Esophagus muscularis mucosa (tissue), 4 donors: ENCODE results near the gene C1orf167. TPM values are rescaled to one million over a fixed set of nuclear protein-coding genes. Genes with fewer than 3 reads are reported as not detected.

Experiments used
- DNase-seq: peaks from one replicate; pipeline ENCODE4 v3.0.0-alpha.2; 2017; ENCODE audit errors: extremely low spot score
- H3K27ac ChIP-seq, 4 donors: fragments of 200-600 bp; sonication (generic); replicated peaks in 1 of 4; 1 replicate in 3 of 4; 2 replicates in 1 of 4; pipeline ENCODE4 v1.5.1; 2016 to 2019; ENCODE audit warnings: mild to moderate bottlenecking in 1 of 4
- H3K27me3 ChIP-seq, 4 donors: fragments of 200-600 bp; sonication (generic); one replicate each; pipeline versions ENCODE4 v1.5.1 to v1.6.0; 2016 to 2019
- H3K36me3 ChIP-seq, 4 donors: fragments of 200-600 bp; sonication (generic); one replicate each; pipeline ENCODE4 v1.5.1; 2016 to 2019
- H3K4me1 ChIP-seq, 4 donors: fragments of 200-600 bp; sonication (generic); one replicate each; pipeline ENCODE4 v1.5.1; 2016 to 2019
- H3K4me3 ChIP-seq, 4 donors: fragments of 200-600 bp; sonication (generic); 1 replicate in 2 of 4; 2 replicates in 2 of 4; pipeline ENCODE4 v1.5.1; 2016 to 2019; ENCODE audit warnings: mild to moderate bottlenecking in 4 of 4, moderate library complexity in 1 of 4
- H3K9me3 ChIP-seq, 4 donors: fragments of 200-600 bp; sonication (generic); 1 replicate in 3 of 4; 2 replicates in 1 of 4; pipeline ENCODE4 v1.5.1; 2016 to 2019
- CTCF ChIP-seq, 3 experiments: fragments of 200-600 bp in 2 of 3; fragments of 450-650 bp in 1 of 3; sonication (generic) in 2 of 3; IDR thresholded peaks; one replicate each; pipeline ENCODE4 v1.5.1; 2017 to 2019; ENCODE audit warnings: antibody characterized with exemption in 3 of 3, mild to moderate bottlenecking in 2 of 3, moderate library complexity in 1 of 3
- EP300 ChIP-seq: sonication (generic); formaldehyde crosslinking; IDR thresholded peaks from one replicate; pipeline ENCODE4 v1.6.1; 2017; ENCODE audit warnings: antibody characterized with exemption
- POLR2A ChIP-seq: fragments of 450-650 bp; IDR thresholded peaks from one replicate; pipeline ENCODE4 v1.6.1; 2017; ENCODE audit warnings: antibody characterized with exemption, moderate library complexity, mild to moderate bottlenecking, low read depth
- POLR2AphosphoS5 ChIP-seq, 2 donors: sonication (generic); formaldehyde crosslinking; IDR thresholded peaks; one replicate each; pipeline ENCODE4 v1.6.1; 2017; ENCODE audit warnings: antibody characterized with exemption in 2 of 2
- WGBS: methylation state at CpG from one replicate; pipeline ENCODE4 v1.1.5; 2018; 5-methylcytosine and 5-hydroxymethylcytosine counted together
- intact Hi-C: fragments of 100-400 bp; cut with DNase I; formaldehyde crosslinking; loops from one replicate; pipeline ENCODE4 v1.15.1; 2023
- total RNA-seq, 4 donors: library from RNA; depleted of rRNA; stranded (reverse); fragments of >200 nt; gene quantifications; one replicate each; pipeline versions ENCODE4 v1.1.0 to v1.2.1, GENCODE V29; 2016

C1orf167 gene
- total RNA-seq, 4 donors from 2014 or later = 2.3 to 4.3 TPM; not detected in 2

DNA sequence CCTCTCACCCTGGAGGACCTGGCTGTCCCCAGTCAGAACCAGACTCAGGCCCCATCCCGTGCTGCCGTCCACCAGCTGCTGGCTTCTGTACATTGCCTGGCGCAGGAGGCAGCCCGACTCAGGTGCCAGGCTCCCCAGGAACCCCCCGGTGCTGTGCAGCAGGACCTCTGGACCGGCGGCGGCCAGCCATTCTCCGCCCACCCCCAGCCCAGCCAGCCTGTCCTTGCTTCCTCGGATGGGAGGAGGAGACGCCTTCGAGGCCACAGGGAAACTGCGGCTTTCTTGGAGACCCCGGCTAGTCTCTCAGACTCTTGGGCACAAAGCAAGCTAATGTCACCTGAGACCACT lies 4.4 kb downstream of the C1orf167 start:
- TF ChIP-seq EP300 (no peak), CTCF (IDR thresholded peaks at IDR 0.05) (no peak), POLR2AphosphoS5 (IDR thresholded peaks at IDR 0.05) (no peak), POLR2A (no peak)
- WGBS = 81% methylated on average over 8 of the region's 14 CpGs

GRCh38 chr1:11767922-11768704 lies 6.1 kb downstream of the C1orf167 start:
- intact Hi-C loops = no loop called here
- no peak overlapping the region for H3K27ac ChIP-seq
- H3K9me3 ChIP-seq = no peaks in the 10 kb centered on the region
- H3K4me3 ChIP-seq = no peak overlapping the region
- no peak for DNase-seq
- no peaks in the 10 kb centered on the region for H3K36me3 ChIP-seq
- H3K4me1 ChIP-seq = no peaks in the 10 kb centered on the region
- TF ChIP-seq EP300 = no peak
- peaks cover 0 to 46% (median 0%) of the 10 kb centered on the region in 4 donors for H3K27me3 ChIP-seq
- 75% methylated on average over 11 of the region's 16 CpGs for WGBS

More for the DNA sequence above, 4.4 kb downstream of the C1orf167 start:
- Histone ChIP-seq H3K9me3 (no peaks in the 10 kb centered on the region), H3K27me3 (peaks cover 0 to 51% (median 9%) of the 10 kb centered on the region in 4 donors), H3K4me3 (no peak overlapping the region), H3K27ac (no peak overlapping the region), H3K36me3 (no peaks in the 10 kb centered on the region), H3K4me1 (peaks cover 4 to 8% (median 6%) of the 10 kb centered on the region in 4 donors)
- intact Hi-C loops = no loop called here
- DNase-seq = no peak

DNA sequence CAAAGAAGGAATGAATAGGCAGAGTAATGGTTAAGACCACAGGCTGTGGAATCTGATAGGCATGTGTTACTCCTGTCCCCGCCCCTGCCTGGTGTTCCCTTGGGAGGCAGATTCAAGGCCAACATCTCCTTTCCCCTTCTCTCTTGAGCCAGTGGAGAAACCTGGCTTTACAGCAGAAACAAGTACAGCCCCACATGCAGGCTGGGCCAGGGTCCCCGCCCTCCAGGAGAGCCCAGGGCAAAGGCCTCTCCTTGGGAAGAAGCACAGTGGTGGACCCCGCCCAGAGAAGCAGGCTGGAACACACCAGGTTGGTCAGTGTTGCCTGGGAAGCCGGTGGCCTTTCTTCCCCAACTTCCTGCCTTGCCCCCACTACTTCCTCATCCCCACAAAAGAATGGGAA lies 6.8 kb downstream of the C1orf167 start:
- WGBS = 50% methylated on average over 4 of the region's 4 CpGs
- intact Hi-C loops = no loop called here

GRCh38 chr1:11769274-11769673 lies 7.3 kb downstream of the C1orf167 start:
- Histone ChIP-seq H3K4me1 (no peaks in the 10 kb centered on the region), H3K27ac (no peak overlapping the region), H3K36me3 (no peaks in the 10 kb centered on the region), H3K27me3 (peaks cover 0 to 36% (median 0%) of the 10 kb centered on the region in 4 donors), H3K4me3 (no peak overlapping the region), H3K9me3 (no peaks in the 10 kb centered on the region)
- TF ChIP-seq CTCF (IDR thresholded peaks at IDR 0.05) (no peak), EP300 (no peak), POLR2A (no peak), POLR2AphosphoS5 (IDR thresholded peaks at IDR 0.05) (no peak)
- no peak for DNase-seq
- 74% methylated on average over 4 of the region's 4 CpGs for WGBS
- intact Hi-C loops = no loop called here

More for the DNA sequence above, 6.8 kb downstream of the C1orf167 start:
- DNase-seq = no peak
- Histone ChIP-seq H3K27ac (no peak overlapping the region), H3K36me3 (no peaks in the 10 kb centered on the region), H3K9me3 (no peaks in the 10 kb centered on the region), H3K4me3 (no peak overlapping the region), H3K27me3 (peaks cover 0 to 40% (median 0%) of the 10 kb centered on the region in 4 donors), H3K4me1 (no peaks in the 10 kb centered on the region)
- no peak for TF ChIP-seq POLR2A
- no peak for TF ChIP-seq CTCF (IDR thresholded peaks at IDR 0.05)
- no peak for TF ChIP-seq POLR2AphosphoS5 (IDR thresholded peaks at IDR 0.05)
- no peak for TF ChIP-seq EP300

- H3K36me3 ChIP-seq = no peaks in the 10 kb centered on the region
- peaks cover 0 to 33% (median 0%) of the 10 kb centered on the region in 4 donors for H3K27me3 ChIP-seq
- H3K9me3 ChIP-seq = no peaks in the 10 kb centered on the region
- no peak for TF ChIP-seq EP300
- TF ChIP-seq CTCF (IDR thresholded peaks at IDR 0.05) = no peak
- no peak for TF ChIP-seq POLR2A
- no peak for TF ChIP-seq POLR2AphosphoS5 (IDR thresholded peaks at IDR 0.05)
- intact Hi-C loops = no loop called here
- DNase-seq = no peak
- H3K4me1 ChIP-seq = no peaks in the 10 kb centered on the region
- H3K4me3 ChIP-seq = no peak overlapping the region
- H3K27ac ChIP-seq = no peak overlapping the region
Observed at GRCh38 chr1:11770011-11770410, 8.0 kb downstream of the C1orf167 start.
